Skin of body (tissue), 2 donors: Measurements from ENCODE around the gene SBF1. TPM values are rescaled to one million over a fixed set of nuclear protein-coding genes. Genes with fewer than 3 reads are reported as not detected.

Experiments used
- DNase-seq: peaks from one replicate; lab custom pipeline; 2025; lab: John Stamatoyannopoulos, UW
- total RNA-seq: library from RNA; depleted of rRNA; stranded (reverse); fragments of >200 nt; gene quantifications from one replicate; pipeline ENCODE4 v1.2.3, GENCODE V29; 2014

The SBF1 gene
- total RNA-seq, 1 donor from 2014 or later, result 31.9 TPM

GRCh38 chr22:50486561-50487289, 11.9 kb upstream of the SBF1 start, which contains the start of gene MIOX:
MIOX (plus strand) TSS chr22:50486859; CDS start chr22:50486898, 39 bp downstream.
- DNase-seq, result no peak

DNA sequence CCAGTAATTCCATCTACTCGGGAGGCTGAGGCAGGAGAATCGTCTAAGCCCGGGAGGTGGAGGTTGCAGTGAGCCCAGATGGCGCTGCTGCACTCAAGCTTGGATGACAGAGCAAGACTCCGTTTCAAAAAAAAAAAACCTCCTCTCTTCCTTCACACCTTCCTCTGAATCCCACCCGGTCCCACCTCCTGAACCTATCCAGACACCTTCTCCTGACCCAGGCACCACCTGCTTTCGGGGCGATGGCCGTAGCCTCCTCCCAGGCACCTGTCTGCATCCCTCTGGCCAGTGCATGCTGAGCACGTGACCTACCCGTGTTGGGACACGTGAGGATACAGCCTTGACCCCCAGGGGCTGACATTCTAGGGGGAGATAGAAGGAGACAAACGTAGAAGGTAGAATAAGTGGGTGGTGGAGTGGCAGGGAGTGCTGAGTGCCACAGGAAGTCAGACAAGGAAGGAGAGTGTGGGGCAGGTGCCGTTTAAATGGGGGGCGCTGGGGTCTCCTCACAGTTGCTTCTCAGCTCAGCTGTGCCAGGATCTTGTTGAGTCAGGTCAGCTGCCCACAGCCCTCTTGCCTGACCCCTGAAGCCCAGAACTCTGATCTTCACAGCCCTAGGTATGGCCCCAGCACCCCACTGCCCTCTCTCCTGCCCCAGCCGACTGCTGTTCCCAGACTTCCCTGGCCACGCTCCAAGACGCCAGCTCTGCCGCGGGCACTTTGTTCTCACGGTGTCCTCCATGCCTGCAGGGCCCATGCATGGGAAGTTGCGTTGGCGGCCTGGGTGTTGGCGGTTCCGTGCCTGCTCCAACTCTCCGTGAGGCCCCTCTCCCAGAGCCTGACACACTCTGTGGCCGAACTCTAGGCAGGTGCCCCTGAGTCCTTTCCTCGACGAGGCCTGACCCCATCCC, 10.6 kb upstream of the SBF1 start:
- DNase-seq, result no peak

DNA sequence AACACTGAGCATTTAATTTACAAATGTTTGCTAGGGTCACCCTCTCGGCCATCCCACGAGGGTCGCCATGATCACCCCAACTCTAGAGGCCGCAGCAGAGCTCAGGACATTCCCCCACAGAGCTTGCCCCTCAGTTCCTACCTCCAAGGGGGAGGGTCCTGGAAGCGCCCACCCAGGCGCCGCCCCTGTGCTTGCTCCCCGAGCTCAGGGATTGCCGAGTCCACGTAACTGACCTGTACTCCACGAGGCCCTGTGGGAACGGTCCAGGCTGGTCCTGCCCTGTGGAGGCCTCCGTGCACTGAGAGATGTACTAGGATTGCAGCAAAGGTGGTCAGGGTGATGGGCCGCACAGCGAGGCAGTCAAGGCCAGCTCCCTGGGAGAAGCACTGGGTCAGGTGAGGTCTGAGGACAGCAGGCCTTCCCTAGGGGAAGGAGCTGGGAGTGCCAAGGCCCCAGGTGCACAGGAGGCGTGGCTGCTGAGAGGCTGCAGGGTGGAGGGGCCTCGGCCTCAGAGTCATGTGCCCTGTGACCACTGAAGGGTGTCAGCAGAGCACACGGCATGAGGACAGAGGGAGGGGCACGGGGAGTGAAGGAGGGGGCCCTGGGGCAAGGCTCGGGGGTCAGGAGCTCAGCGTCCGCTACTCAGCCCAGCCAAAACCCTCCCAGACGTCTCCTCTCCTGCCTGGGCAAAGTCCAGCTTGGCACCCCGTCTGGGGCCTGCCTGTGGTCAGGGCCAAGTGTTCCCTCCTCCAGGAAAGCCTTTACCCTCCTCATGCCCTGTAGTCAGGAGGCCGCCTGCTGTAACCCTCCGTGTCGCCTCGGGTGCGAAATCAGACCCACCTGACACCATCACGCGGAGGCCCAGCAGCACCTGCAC, 9.4 kb upstream of the SBF1 start:
- no peak for DNase-seq

DNA sequence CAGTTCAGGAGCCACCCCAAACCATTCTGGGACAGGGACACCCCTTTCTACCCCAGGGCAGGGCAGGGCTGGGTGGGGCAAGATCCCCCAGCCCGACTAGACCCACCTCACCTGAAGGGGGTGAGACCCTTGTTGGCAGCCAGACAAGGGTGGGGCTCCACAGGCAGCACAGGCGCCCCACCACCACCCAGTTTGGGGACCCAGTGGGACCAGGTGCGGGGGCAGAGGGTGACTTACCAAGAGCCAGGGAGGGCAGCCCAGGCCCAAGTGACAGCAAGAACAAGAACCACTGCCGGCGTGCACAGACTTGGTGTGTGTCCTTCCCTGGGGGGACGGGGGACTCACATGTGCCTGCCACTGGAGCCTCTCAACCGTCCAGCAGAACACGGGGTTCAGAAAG, 8.7 kb upstream of the SBF1 start:
- DNase-seq, result no peak

DNA sequence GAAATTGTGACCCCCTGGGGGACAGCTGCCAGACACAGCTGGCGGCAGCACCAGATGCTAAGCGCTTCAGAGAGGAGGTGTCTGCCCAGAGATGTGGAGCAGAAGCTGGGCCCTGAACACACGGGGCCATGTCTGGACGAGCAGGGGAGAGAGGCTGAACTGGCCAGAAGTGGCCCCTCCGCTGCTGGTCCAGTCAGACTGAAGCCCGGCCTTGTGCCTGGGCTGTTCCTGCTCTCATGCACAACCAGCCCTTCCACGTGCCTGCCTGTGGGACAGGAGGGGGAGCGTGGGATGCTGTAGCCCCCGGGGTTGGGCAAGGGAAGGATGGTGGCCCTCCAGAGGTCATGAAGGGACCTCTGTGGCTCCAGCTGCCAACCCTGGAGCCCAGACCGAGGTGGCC, 8.3 kb upstream of the SBF1 start:
- no peak for DNase-seq

GRCh38 chr22:50482107-50483074, 7.6 kb upstream of the SBF1 start:
- DNase-seq, result no peak

- DNase-seq, result no peak
Measured at GRCh38 chr22:50481440-50482106, 6.7 kb upstream of the SBF1 start, which contains the start of gene ADM2. ADM2 (plus strand) TSS chr22:50481543; CDS start chr22:50481848, 305 bp downstream.

DNA sequence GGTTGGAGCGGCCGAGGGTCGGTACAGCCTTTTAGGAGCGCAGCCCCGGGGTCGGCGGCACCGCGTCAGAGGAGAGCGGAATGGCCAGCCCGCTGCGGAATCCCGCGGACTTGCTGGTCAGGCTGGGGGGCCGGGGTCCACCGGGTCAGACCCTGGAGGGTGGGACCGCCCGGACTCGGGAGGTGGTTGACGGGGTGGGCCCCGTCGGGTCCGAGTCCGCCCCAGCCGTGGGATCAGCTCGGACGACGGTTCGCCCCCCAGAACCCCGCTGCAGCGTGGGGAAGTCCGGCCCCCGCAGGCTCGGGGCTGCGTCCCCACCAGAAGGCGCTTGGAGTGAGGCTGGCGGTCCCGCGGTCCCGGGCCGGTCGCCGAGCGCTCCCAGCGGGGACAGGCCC, 6.2 kb upstream of the SBF1 start:
- no peak for DNase-seq

- no peak for DNase-seq
Measured at GRCh38 chr22:50479721-50480120, 4.9 kb upstream of the SBF1 start.

- no peak for DNase-seq
Measured at GRCh38 chr22:50477923-50478322, 3.1 kb upstream of the SBF1 start.

GRCh38 chr22:50476868-50477267, 2.0 kb upstream of the SBF1 start:
- DNase-seq, result no peak

GRCh38 chr22:50475652-50476002, 792 bp upstream of the SBF1 start:
- no peak for DNase-seq

- DNase-seq, result no peak
Measured at GRCh38 chr22:50473855-50474671, 772 bp downstream of the SBF1 start.

DNA sequence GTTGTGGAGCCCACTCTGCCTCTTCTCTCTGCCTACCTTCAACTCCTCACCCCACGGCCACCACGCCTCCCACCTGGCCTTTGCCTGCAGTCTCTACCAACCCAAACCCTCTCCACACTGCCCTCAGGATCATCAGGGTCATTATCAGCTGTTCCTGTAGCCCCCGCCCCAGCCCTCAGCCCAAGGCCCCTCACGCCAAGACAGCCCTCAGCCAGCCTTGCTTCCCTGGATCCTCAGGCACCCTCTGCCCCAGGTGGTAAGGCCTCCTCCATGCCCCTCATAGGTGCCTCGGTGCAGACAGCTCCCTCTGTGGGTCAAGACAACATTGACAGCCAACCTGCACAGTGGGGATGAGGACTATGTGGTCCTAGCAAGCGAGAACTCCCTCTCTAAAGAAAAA, 1.7 kb downstream of the SBF1 start:
- no peak for DNase-seq

- no peak for DNase-seq
Measured at GRCh38 chr22:50471962-50472361, 2.9 kb downstream of the SBF1 start.

DNA sequence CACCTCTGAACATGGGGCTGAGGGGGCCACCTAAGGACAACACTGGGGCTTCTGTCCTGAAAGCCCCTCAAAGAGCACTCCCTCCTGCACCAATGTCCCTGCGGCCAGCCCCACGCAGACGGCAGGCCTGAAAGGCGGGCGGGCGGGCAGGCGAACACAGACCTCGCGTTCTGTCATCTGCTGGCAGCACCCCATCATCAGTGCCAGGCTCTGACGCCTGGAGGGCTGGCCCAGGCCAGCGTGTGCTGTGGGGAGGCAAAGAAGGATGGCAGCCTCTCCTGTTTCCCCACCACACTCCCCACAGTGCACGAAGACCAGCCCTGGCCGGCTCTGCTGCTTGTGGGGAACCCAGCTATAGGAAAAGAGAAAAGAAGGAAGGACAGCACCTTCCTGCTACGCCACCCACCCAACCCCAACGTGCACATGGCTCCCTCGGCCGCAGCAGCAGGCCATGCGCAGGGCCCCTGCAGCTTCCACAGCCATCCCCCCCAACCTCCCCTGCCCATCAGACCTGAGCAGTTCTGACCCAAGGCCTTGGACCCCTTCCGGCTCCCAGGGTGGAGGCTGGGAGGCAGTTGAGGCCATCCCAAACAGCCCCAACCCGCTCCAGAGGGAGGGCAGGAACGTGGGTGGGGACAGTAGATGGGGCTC, 3.5 kb downstream of the SBF1 start:
- no peak for DNase-seq

DNA sequence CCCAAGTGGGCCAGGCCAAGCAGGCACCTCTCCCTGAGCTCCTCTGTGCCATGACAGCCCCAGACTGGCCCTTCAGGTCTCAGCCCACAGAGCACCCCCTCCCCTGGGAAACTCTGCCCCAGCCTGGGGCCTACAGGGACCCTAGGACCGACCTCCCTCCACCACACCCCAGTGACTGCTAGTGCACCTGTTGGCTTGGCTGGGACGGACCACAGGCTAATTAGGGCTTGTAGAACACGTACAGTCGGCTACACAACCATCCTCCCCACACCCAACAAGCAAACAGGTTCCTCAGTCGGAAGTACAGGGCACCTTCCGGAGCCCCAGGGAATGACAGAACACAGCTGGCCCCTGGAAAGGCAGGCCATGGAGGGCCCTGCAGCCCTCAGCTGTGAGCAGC, 4.3 kb downstream of the SBF1 start:
- no peak for DNase-seq
